Loucy (cell line): Measurements from ENCODE around the gene PTPN9.

ENCODE experiments used
- H2AFZ ChIP-seq: fragments of 200-600 bp; sonication (generic); 2 replicates; pipeline ENCODE4 v1.6.0; 2016; ENCODE audit warnings: antibody characterized with exemption, mild to moderate bottlenecking, low read length, moderate library complexity
- H3F3A ChIP-seq: fragments of 200-600 bp; 2 replicates; pipeline ENCODE4 v1.6.0; 2016; ENCODE audit warnings: antibody characterized with exemption, low read depth, mild to moderate bottlenecking
- H3K27me3 ChIP-seq: fragments of 200-600 bp; sonication (generic); 2 replicates; pipeline ENCODE4 v1.6.1; 2014; ENCODE audit warnings: low read length, mild to moderate bottlenecking; ENCODE audit not compliant: insufficient read depth, poor library complexity, severe bottlenecking
- H3K36me3 ChIP-seq: fragments of 200-600 bp; sonication (generic); 2 replicates; pipeline ENCODE4 v1.6.1; 2016; ENCODE audit warnings: low read length; ENCODE audit not compliant: insufficient read depth
- H3K4me1 ChIP-seq: fragments of 200-600 bp; sonication (generic); 2 replicates; pipeline ENCODE4 v1.5.1; 2014; ENCODE audit warnings: low read length, mild to moderate bottlenecking; ENCODE audit not compliant: insufficient read depth, poor library complexity, severe bottlenecking
- H3K4me2 ChIP-seq: fragments of 200-600 bp; sonication (generic); 2 replicates; pipeline ENCODE4 v1.6.0; 2014; ENCODE audit warnings: antibody characterized with exemption, low read length, low read depth, mild to moderate bottlenecking; ENCODE audit not compliant: poor library complexity, severe bottlenecking
- H3K4me3 ChIP-seq: fragments of 200-600 bp; sonication (generic); 2 replicates; pipeline ENCODE4 v1.5.1; 2014; ENCODE audit warnings: low read length, mild to moderate bottlenecking, mixed read lengths; ENCODE audit not compliant: poor library complexity, severe bottlenecking
- H3K79me2 ChIP-seq: fragments of 200-600 bp; sonication (generic); 2 replicates; pipeline ENCODE4 v1.6.1; 2014; ENCODE audit warnings: low read length; ENCODE audit not compliant: insufficient read depth
- H3K9ac ChIP-seq: fragments of 200-600 bp; sonication (generic); 2 replicates; pipeline ENCODE4 v1.6.0; 2014; ENCODE audit warnings: mild to moderate bottlenecking, low read depth, low read length, moderate library complexity; ENCODE audit not compliant: poor library complexity, severe bottlenecking
- H3K9me2 ChIP-seq: fragments of 200-600 bp; sonication (generic); replicated peaks from 2 replicates; pipeline ENCODE4 v1.6.1; 2016; ENCODE audit warnings: low read depth, low read length, mixed read lengths
- H3K9me3 ChIP-seq: fragments of 200-600 bp; sonication (generic); 2 replicates; pipeline ENCODE4 v1.6.1; 2014; ENCODE audit warnings: mild to moderate bottlenecking, antibody characterized with exemption, low read length, low read depth; ENCODE audit not compliant: insufficient read depth
- H4K20me1 ChIP-seq: fragments of 200-600 bp; sonication (generic); 2 replicates; pipeline ENCODE4 v1.6.0; 2014; ENCODE audit warnings: antibody characterized with exemption, low read length, mild to moderate bottlenecking; ENCODE audit not compliant: insufficient read depth, poor library complexity, severe bottlenecking
- EZH2phosphoT487 ChIP-seq: fragments of 200-600 bp; IDR thresholded peaks from 2 replicates; pipeline ENCODE4 v1.6.1; 2018; ENCODE audit warnings: antibody characterized with exemption, mild to moderate bottlenecking, moderate library complexity, borderline replicate concordance
- TF ChIP-seq, protein P1 (sequence below): fragments of 200-600 bp; sonication (generic); conservative IDR thresholded peaks from 2 replicates; pipeline ENCODE4 v1.5.1; 2014; ENCODE audit warnings: mild to moderate bottlenecking, antibody characterized with exemption, low read length

The PTPN9 gene

GRCh38 chr15:75436881-75437280 lies 142.2 kb downstream of the PTPN9 start:
- H3K9ac ChIP-seq, result no peak overlapping the region
- H3F3A ChIP-seq, result no peaks in the 10 kb centered on the region
- H3K27me3 ChIP-seq, result no peaks in the 10 kb centered on the region
- H3K9me3 ChIP-seq, result no peaks in the 10 kb centered on the region
- H3K4me3 ChIP-seq, result no peak overlapping the region
- no peaks in the 10 kb centered on the region for H3K9me2 ChIP-seq
- TF ChIP-seq EZH2phosphoT487, result no peak
- TF ChIP-seq, protein P1, sequence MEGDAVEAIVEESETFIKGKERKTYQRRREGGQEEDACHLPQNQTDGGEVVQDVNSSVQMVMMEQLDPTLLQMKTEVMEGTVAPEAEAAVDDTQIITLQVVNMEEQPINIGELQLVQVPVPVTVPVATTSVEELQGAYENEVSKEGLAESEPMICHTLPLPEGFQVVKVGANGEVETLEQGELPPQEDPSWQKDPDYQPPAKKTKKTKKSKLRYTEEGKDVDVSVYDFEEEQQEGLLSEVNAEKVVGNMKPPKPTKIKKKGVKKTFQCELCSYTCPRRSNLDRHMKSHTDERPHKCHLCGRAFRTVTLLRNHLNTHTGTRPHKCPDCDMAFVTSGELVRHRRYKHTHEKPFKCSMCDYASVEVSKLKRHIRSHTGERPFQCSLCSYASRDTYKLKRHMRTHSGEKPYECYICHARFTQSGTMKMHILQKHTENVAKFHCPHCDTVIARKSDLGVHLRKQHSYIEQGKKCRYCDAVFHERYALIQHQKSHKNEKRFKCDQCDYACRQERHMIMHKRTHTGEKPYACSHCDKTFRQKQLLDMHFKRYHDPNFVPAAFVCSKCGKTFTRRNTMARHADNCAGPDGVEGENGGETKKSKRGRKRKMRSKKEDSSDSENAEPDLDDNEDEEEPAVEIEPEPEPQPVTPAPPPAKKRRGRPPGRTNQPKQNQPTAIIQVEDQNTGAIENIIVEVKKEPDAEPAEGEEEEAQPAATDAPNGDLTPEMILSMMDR, result no peak
- H3K4me1 ChIP-seq, result no peaks in the 10 kb centered on the region
- H3K79me2 ChIP-seq, result peaks cover 99% of the 10 kb centered on the region
- no peak overlapping the region for H3K4me2 ChIP-seq
- no peak overlapping the region for H2AFZ ChIP-seq
- H3K36me3 ChIP-seq, result peaks cover 31% of the 10 kb centered on the region; the same call in 1 of the 2 replicates
- H4K20me1 ChIP-seq, result peaks cover 82% of the 10 kb centered on the region

GRCh38 chr15:75431682-75432081 lies 147.4 kb downstream of the PTPN9 start:
- H3K27me3 ChIP-seq, result no peaks in the 10 kb centered on the region
- TF ChIP-seq EZH2phosphoT487, result no peak
- TF ChIP-seq, protein P1, result no peak
- H3F3A ChIP-seq, result no peaks in the 10 kb centered on the region
- H3K9ac ChIP-seq, result no peak overlapping the region
- no peak overlapping the region for H2AFZ ChIP-seq
- no peaks in the 10 kb centered on the region for H3K4me1 ChIP-seq
- no peak overlapping the region for H3K4me2 ChIP-seq
- H3K9me2 ChIP-seq, result no peaks in the 10 kb centered on the region
- H3K9me3 ChIP-seq, result no peaks in the 10 kb centered on the region
- H3K79me2 ChIP-seq, result peaks cover 84% of the 10 kb centered on the region
- peaks cover 68% of the 10 kb centered on the region for H4K20me1 ChIP-seq
- H3K4me3 ChIP-seq, result no peak overlapping the region
- H3K36me3 ChIP-seq, result peaks cover 48% of the 10 kb centered on the region

GRCh38 chr15:75431270-75431669 lies 147.8 kb downstream of the PTPN9 start:
- H3K36me3 ChIP-seq, result peaks cover 50% of the 10 kb centered on the region
- peaks cover 84% of the 10 kb centered on the region for H3K79me2 ChIP-seq
- no peak overlapping the region for H3K4me3 ChIP-seq
- H3F3A ChIP-seq, result no peaks in the 10 kb centered on the region
- TF ChIP-seq, protein P1, result no peak
- no peak for TF ChIP-seq EZH2phosphoT487
- no peaks in the 10 kb centered on the region for H3K27me3 ChIP-seq
- peaks cover 69% of the 10 kb centered on the region for H4K20me1 ChIP-seq
- no peaks in the 10 kb centered on the region for H3K9me2 ChIP-seq
- H3K4me2 ChIP-seq, result no peak overlapping the region
- no peak overlapping the region for H2AFZ ChIP-seq
- no peaks in the 10 kb centered on the region for H3K9me3 ChIP-seq
- no peaks in the 10 kb centered on the region for H3K4me1 ChIP-seq
- no peak overlapping the region for H3K9ac ChIP-seq
